GM12892 (cell line): Measurements from ENCODE around the gene STK33.

ENCODE experiments used
- POLR2A ChIP-seq: IDR thresholded peaks from 2 replicates; pipeline ENCODE4 v1.6.1; 2011; ENCODE audit warnings: low read depth, low read length, control low read depth
- POLR2AphosphoS5 ChIP-seq: IDR thresholded peaks from 2 replicates; pipeline ENCODE4 v1.6.1; 2011; ENCODE audit warnings: low read depth, low read length, control low read depth
- TAF1 ChIP-seq: IDR thresholded peaks from 2 replicates; pipeline ENCODE4 v1.6.1; 2011; ENCODE audit warnings: low read depth, mild to moderate bottlenecking, control low read depth, low read length, borderline replicate concordance

- no peak for TF ChIP-seq POLR2AphosphoS5
- no peak for TF ChIP-seq POLR2A
- no peak for TF ChIP-seq TAF1
These were observed 46.4 kb upstream of the STK33 start for GRCh38 chr11:8640267-8640906.
